GOT3 (cell line): ENCODE results near the gene MYH14.
A peak's percentile ranks its signal among the peaks of the same experiment; 100 is the strongest.

ENCODE experiments used
- DNase-seq: peaks from one replicate; lab custom pipeline; 2025; ENCODE audit warnings: mixed read lengths; lab: John Stamatoyannopoulos, UW

Gene MYH14

DNA sequence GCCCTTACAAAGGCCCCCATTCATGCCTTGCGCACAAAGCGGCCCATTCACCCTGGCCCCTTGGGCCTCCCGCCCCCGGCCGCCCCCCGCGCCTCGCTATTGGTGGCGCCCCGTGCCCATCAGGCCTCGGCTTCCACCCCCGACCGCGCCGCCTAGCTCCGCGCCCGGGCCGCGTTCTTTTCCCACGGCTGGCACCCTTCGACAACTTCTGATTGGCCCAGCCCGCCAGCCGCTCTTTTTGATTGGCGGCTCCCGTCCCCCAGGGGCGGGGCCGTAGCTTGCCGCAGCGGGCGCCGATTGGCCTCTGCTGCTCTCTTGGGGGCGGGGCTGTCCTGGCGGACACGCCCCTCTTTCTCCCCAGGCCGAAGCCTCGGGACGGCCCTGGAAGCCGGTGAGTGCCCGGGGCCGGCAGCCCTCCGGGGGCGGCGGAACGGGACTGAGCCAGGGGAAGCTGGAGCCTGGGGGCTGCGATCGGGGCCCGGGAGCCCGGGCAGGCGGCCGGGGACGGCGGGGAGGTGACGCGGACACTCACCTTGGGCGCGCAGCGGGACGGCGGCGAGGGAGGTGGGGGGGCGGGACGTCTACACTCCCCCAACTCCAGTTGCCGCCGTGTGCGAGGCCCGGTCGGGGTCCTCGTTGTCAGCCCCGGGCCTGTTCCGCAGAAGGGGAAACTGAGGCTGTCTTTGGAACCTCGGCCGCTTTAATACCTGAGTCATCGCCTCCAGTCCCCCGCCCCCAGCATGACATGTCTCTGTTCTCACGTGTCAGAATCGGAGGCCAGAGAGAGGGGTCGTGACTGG, at the start of gene MYH14:
Gene MYH14 (plus strand): TSS at position 342 of the 800 bp plus-strand sequence. CDS start 6,744 bp downstream, outside the sequence.
- DNase-seq, result peak; percentile 21

DNA sequence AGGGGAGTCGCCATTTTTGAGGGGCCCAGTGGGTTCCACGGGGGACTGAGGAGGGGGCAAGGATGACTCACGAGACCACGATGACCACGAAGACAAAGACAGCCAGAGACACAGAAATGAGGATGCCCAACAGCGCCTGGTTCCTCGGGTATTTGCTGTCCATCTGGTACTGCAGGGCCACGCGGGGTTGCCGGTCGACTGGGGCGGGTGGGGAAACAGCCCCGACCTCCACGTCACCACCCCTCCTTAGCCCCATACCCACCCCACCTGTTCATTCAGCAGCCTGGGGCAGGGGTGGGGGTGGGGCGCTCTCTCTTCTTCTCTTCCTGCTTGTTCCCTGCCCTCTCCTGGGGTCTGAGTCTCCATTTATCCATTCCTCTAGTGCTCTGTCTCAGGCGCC, 48.9 kb upstream of the MYH14 start:
- DNase-seq, result no peak

DNA sequence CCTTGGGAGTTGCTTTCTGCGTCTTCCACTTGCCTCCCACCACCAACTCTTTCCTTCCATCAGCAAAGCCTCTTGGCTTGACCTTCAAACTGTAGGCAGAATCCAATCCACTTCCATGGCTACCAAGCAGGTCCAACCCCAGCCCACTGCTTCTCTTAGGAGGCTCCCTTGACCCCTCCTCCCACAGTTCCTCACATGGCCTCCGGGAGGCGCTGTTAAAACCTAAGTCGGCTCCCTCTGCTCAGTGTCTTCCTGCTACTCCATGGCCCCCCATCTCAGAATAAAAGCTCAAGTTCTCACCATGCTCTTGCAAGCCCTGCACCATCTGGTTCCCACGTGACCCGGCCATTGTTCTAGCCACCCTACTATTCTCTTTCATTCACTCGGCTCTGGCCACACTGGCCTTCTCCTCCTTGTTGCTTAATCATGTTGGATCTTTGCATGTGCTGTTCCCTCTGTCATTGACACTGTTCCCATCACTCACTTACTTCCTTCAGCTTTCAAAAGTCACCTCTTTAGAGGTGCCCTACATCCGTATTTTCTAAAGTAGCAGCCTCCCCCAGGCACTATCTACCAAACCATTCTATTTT, 47.8 kb upstream of the MYH14 start:
- DNase-seq, result no peak

DNA sequence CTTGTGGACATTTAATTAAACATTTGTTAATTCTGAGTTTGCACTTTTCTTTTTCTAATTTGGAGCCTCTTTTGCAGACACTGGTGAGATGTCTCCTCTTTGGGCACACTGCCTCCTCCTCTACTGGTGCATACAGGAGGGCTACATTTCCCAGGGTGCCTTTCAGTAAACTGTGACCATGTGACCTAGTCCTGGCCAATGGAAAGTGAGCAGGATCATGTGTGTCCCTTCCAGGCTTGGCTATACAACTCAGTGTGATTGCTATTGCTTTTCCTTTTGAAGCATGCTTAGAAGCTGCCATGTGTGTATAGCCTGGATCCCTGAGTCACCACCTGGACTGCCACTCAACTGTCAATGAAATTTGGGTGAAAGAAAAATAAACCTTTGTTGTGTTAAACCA, 44.8 kb upstream of the MYH14 start:
- no peak for DNase-seq

DNA sequence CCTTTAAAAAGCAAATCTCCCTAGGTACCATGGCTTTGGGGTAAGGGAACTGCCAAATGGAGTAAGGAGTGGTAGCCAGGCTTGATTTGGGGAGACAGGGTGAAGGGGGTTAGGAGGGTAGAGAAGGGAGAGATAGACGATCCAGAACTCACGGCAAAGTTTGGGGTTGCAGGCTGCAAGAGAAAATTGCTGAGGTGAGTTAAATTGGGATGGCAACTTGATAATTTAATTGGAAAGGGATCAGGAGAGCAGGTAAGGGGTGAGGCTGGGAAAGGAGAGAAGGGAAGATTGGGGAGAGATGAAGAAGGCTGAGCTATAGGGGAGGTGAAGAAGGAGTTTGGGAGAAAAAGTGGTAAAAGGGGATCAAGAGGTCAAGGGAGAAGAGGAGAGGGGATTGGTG, 44.3 kb upstream of the MYH14 start:
- no peak for DNase-seq

DNA sequence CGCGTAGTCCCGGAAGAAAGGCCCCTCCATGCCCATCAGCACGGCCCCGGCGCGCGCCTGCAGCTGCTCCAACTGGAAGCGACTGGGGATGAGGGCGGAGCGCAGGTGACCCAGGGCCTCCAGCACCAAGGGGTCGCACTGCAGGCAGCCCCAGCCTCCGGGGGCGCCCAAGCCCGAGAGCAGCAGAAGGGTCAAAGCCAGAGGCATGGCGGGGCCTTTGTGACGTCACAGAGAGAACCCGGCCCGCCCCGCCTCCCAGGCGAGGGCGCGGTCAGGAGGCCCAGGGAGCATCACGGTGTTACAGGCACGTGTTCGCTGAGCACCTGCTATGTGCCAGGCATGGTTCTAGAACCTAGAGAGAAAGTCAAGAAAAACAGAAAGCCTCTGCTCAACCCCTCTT, 40.4 kb upstream of the MYH14 start, which contains the start of gene IZUMO2:
Gene IZUMO2 (minus strand): TSS at position 294 of the 400 bp plus-strand sequence. CDS start 87 bp downstream, at position 207.
- no peak for DNase-seq

DNA sequence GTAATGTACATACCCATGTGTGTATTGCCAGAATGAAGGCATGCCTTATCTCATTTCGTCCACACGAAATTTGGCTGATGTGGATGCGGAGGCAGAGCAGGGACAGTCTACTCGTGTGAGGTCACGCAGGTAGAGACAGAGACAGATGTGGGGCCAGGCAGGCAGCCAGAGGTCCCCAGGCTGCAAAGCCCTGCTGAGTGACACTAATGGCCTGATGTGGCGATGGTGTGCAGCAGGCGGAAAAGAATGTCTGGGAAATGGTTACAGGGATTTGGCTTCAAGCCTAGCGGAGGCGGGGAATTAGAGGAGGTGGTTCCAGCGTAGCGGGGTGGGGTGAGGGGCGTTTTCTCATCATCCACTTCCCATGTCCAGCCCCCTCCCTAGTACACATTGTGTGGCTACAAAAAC, 36.1 kb upstream of the MYH14 start:
- no peak for DNase-seq

DNA sequence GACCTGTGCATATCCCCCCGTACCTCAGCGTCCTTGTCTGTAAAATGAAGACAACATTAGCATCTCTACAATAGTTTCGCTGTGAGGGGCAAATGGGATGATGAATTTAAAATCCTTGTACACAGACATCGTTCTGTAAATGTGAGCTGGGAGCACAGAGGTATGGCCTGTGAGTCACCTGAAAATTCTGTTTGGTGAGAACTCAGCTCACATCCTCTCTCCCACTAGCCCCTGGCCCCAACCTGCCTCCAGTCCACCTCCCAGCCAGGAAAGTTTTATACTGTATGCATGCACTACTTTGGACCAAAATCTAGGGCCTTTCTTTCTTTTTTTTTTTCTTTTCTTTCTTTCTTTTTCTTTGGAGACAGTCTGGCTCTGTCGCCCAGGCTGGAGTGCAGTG, 31.7 kb upstream of the MYH14 start:
- no peak for DNase-seq

DNA sequence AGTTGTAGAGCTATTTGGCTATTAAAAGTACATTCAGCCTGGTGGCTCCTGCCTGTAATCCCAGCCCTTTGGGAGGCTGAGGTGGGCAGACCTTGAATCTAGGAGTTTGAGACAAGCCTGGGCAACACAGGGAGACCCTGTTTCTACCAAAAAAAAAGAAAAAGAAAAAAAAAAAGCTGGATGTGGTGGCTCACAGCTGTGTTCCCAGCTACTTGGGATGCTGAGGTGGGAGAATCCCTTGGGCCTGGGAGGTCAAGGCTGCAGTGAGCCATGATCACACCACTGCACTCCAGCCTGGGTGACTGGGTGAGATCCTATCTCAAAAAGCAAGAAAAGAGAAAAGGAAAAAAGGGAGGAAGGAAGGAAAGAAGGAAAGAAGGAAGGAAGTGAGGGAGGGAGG, 30.7 kb upstream of the MYH14 start:
- DNase-seq, result no peak

DNA sequence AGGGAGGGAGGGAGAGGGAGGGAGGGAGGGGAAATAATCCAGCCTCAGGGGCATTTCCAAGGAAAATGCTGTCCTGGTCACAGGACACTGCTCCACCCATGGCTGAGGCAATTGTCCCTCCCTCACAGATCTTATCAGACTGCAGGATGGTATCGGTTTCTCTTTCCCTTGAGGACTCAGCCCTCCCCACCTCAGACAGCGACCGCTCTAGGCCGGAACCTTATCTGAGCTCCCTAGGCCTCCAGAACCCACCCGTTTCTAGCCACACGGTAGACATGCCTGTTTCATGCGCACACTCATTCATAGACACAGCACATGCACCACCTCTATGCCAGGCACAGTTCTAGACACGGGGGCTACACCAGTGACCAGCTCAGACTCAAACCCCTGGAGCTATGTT, 30.3 kb upstream of the MYH14 start:
- no peak for DNase-seq

DNA sequence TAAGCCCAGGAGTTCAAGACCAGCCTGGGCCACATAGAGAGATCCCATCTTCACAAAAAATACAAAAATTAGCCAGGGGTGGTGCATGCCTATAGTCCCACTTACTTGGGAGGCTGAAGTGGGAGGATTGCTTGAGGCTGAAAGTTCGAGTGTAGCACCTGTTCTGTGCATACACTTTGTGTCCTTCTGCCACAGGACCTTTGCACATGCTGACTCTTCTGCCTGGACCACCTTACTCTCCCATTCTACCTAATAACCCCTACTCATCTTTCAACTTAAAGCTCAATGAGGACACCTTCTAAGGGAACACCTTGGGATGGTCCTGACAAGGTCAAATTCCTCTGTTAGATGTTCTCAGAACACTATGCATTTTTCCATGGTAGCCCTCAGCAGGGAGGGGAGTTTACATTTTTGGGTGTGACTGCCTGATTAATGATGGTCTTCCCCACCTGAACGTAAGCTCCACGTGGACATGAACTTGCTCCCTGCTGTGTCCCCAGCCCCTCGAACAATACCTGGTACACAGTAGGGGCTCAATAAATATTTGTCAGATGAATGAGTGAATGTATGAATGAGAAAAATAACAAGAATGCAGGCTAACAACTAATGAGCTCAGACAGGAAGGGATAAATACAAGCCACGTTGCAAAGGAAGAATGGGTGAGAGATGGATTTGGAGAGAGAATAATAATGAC, 29.2 kb upstream of the MYH14 start:
- no peak for DNase-seq

DNA sequence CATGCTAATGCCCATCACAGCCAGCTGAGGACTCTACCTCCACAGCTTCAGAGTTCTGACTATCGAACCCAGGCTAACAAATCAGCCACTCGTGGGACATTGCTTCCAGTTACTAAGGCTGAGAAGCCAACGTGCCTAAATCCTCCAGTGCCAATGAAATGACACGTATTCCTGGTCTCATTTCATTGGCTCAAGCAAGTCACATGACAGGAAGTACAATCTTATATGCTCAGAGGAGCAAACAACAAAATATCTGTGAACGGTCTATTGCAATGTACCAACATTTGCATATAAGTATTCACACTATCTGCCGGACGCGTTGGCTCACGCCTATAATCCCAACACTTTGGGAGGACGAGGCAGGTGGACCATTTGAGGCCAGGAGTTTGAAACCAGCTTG, 27.5 kb upstream of the MYH14 start:
- DNase-seq, result no peak

DNA sequence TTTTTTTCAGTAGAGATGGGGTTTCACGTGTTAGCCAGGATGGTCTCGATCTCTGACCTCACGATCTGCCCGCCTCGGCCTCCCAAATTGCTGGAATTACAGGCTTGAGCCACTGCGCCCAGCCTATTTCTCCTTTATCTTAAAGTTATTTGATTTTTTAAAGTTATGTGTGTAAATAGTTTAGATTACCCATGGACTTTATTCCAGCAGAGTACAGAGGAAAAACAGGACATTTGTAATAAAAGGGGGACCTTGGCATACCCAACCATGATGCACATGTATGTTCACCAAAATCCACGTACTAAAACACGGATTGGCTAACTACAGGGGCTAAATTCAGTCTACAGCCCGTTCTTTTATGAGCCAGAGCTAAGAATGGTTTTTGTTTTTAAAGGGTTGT, 26.6 kb upstream of the MYH14 start:
- DNase-seq, result no peak

DNA sequence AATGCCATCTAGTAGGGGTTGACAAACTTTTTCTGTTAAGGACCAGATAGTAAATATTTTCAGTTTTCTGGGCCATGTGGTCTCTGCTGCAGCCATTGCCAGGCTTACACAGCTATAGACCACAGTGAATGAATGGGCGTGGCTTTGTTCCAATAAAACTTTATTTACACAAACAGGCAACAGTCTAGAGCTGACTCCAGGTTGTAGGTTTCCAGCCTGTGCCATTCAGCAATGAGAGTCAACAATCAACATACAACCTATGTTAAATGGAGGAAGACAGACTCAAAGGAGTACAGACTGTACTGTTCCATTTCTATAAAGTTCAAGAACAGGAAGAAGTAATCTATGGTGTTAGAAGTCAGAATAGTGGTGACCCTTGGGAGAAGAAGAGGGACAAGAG, 25.1 kb upstream of the MYH14 start:
- no peak for DNase-seq

DNA sequence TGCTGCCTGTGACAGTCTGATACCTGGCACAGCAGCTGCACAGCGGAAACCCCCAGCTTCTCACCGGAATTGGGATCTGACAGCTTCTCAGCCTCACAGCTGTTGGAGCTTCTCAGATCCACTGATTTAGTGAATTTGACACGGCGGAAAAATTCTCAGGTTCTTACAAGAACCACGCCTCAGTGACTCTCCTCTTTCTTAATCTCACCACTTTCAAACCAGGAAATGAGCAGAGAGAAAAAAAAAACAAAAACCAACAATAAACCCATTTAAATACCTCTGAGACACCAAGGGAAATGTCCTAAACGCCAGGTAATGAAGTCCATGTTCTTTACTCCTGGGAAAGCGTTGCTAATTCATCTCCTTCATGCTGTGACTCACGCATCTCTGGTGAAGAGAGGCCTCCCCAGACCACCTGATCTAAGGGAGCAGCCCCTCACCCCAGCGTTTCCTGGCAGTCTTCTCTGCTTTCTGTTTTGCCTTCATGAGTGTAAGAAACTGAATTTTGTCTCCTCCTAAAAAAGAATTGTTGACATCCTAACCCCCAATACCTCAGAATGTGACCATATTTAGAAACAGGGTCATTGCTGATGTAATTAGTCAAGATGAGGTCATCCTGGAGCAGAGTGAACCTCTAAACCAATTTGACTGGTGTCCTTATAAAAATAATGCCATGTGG, 24.4 kb upstream of the MYH14 start:
- DNase-seq, result no peak

DNA sequence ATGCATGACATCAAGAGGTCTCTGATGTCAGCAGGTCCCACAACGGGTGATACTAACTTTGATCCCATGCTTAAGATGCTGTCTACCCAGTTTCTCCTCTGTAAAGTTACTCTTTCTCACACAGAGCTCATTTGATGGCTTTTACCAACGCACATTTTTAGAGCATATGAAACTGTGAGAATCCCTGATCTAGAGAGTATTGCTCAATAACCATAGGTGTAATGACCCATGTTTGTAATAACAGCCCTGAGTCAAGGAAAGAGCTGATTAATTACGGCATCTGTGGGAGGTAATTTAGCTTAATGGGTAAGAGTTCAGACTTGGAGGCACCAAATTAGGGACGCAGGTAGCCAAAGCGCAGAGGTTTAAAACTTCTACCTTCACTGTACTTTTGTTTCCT, 22.3 kb upstream of the MYH14 start:
- DNase-seq, result no peak

DNA sequence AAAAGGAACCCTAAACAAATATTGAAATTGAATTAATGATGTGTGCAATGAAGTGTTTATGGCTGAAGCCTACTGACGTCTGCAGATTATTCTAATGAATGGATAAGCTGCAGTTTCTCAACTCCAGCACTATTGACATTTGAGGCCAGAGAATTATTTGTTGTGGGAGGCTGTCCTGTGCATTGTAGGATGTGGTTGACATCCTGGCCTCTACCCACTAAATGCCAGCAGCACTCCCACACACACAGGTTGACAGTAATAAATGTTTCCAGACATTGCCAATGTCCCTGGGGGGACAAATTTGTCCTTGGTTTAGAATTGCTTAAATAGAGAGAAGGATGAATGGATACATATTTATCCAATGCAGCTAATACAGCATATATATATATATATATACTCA, 19.2 kb upstream of the MYH14 start:
- no peak for DNase-seq

DNA sequence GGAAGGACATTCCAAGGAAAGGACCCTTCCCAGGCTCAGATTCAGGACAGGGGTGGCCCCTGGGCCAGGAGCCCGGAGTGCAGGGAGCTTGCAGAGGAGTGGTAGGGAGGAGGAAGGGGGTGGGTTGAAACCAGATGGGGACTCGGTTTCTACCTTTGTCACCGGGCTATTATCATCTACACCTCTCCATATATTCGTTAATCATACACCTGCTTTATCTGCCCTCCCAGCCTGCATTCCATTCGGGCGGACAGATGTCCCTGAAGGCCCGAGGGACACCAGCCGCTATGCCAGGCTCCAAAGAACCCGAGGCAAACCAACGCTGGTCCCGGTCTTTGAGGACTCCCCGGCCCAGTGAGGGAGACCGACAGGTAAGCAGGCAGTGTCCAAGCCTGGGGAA, 15.5 kb upstream of the MYH14 start:
- no peak for DNase-seq

DNA sequence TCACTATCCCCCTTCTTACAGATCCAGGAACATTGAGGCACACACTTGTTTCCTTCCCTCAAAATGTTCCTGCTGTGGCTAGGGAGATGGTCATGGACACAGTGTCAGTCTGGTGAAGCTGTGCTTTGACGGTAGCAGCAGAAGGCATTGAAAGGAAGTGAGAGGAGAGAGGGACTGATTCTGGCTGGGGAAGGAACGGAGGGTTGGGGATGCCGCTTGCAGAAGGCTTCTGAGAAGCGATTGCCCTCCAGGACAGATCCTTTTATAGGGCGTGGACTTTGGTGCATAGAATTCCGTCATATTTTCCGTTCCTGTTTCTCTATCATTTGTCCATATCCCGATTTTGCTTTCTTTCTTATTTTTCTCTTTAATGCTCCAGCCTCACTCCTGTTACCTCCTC, 14.1 kb upstream of the MYH14 start:
- no peak for DNase-seq

DNA sequence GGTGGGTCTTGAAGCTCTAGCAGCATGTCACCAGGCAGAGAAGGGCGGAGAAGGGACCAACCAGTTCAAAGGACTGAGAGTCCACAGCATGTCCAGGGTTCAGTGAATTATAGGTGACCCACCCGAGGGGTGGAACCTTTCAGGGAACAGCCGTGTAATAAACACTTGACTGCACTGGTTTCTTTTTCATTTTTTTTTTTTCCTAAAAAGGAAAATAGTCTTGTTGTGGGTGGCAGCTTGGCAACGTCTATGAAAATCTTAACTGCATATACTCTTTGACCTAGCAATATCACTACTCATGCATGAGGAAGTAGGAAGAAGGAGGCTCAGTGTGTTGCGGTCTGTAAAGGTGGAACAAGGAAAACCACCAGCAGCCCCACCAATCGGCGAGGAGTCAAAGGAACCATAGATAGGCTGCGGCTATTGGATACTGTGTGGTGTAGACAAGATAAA, 13.0 kb upstream of the MYH14 start:
- DNase-seq, result no peak

DNA sequence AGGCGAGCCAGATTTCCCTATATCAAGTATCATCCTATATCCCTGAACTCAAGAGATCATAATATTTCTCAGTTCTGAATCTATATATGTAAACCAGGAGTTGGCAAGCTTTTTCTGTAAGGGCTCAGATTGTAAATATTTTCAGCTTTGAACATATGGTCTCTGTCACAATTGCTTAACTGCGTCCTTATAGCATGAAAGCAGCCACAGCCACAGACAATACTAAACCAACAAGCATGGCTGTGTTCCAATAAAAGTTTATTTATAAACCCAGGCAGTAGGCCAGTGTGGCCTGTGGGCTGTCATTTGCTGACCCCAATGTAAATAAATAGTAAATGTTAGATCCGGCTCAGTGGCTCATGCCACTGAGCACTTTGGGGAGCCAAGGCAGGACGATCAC, 12.2 kb upstream of the MYH14 start:
- DNase-seq, result no peak

DNA sequence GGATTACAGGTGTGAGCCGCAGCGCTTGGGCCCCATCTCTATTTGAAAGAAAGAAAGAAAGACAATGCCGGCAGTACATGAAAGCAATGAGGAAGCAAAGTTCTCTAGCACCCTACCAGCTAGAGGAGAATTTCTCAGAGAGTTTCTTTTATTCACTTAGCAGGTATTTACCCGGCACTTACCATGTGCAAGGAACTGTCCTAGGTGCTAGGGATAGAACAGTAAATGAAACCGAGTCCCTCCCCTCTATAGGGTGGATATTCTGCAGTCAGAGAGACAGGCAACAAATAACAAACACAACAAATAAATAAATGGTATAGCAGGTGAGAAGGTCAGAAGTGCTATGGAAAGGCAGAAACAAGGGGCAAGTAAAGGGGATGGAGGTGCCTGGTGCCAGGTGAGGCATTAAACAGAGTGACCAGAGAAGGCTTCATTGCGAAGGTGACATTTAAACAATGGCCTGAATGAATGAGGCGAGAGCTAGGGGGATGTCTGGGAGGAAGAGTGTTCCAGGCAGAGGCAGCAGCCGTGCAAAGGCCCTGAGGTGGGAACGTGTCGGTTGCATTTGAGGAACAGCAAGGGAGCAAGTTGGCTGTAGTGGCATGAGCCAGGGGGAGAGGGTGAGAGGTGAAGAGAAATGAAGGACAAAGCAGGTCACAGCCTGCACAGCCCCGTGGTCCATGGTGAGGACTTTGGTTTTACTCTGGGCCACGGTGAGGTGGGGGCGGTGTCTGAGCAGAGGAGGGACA, 10.8 kb upstream of the MYH14 start:
- no peak for DNase-seq
